GM21529 (cell line): Measurements from ENCODE around the gene ALPI.
"Not testable (repeated sequence)": the region's sequence is repeated elsewhere in the genome, so short reads cannot be mapped to it uniquely, and the experiment has no call there.

Source experiments
- ATAC-seq: cut with Tn5 transposase; IDR thresholded peaks from one replicate; pipeline ENCODE4 v1.9.1; 2021; ENCODE audit not compliant: unreplicated experiment

The ALPI gene

GRCh38 chr2:232441922-232442321 lies 14.0 kb upstream of the ALPI start:
- ATAC-seq, result not testable (repeated sequence)

- ATAC-seq, result not testable (repeated sequence)
Measured at GRCh38 chr2:232442431-232442830, 13.5 kb upstream of the ALPI start.

GRCh38 chr2:232443047-232443446 lies 12.9 kb upstream of the ALPI start:
- ATAC-seq, result not testable (repeated sequence)

- ATAC-seq, result not testable (repeated sequence)
Measured at GRCh38 chr2:232443669-232444408, 12.1 kb upstream of the ALPI start.

- ATAC-seq, result no peak
Measured at GRCh38 chr2:232444409-232445148, 11.4 kb upstream of the ALPI start.

GRCh38 chr2:232445149-232445885 lies 10.6 kb upstream of the ALPI start:
- ATAC-seq, result not testable (repeated sequence)

- not testable (repeated sequence) for ATAC-seq
Measured at GRCh38 chr2:232446266-232446777, 9.6 kb upstream of the ALPI start.

- ATAC-seq, result no peak
Measured at GRCh38 chr2:232447091-232447620, 8.8 kb upstream of the ALPI start.

- ATAC-seq, result no peak
Measured at GRCh38 chr2:232447638-232448303, 8.2 kb upstream of the ALPI start.

GRCh38 chr2:232448304-232448690 lies 7.7 kb upstream of the ALPI start:
- ATAC-seq, result no peak

GRCh38 chr2:232449964-232450363 lies 6.0 kb upstream of the ALPI start:
- ATAC-seq, result no peak

GRCh38 chr2:232451645-232452044 lies 4.3 kb upstream of the ALPI start:
- ATAC-seq, result not testable (repeated sequence)

- no peak for ATAC-seq
Measured at GRCh38 chr2:232454630-232455029, 1.3 kb upstream of the ALPI start.

GRCh38 chr2:232456296-232457120 lies 555 bp downstream of the ALPI start:
- ATAC-seq, result no peak

- ATAC-seq, result no peak
Measured at GRCh38 chr2:232457121-232458011, 1.4 kb downstream of the ALPI start.

GRCh38 chr2:232458051-232458660 lies 2.2 kb downstream of the ALPI start:
- no peak for ATAC-seq

GRCh38 chr2:232458661-232459418 lies 2.9 kb downstream of the ALPI start:
- ATAC-seq, result no peak
